ENCODE data around the gene GPC5.

Gene GPC5

GRCh38 chr13:91802957-91803356 lies 404.5 kb downstream of the GPC5 start:
- H2BK12ac ChIP-seq (ENCODE audit: low read length in 2 of 2) = no peak overlapping the region
- no peaks in the 10 kb centered on the region for H3K79me1 ChIP-seq (replicated peaks; ENCODE audit: low read length, poor library complexity, severe bottlenecking)
- H2BK15ac ChIP-seq (ENCODE audit: low read depth, poor library complexity, severe bottlenecking) = no peak overlapping the region
- no peak overlapping the region for H2AK5ac ChIP-seq (ENCODE audit: low read length, severe bottlenecking)
- H3K9me3 ChIP-seq (ENCODE audit: control insufficient read depth, low read length) = no peaks in the 10 kb centered on the region
- no peaks in the 10 kb centered on the region for H3K4me1 ChIP-seq (ENCODE audit: control insufficient read depth, insufficient read depth, low read depth, low read length)
- DNase-seq = no peak
- no peak overlapping the region for H3K9ac ChIP-seq (ENCODE audit: low read length)
- H3K14ac ChIP-seq (ENCODE audit: low read length in 2 of 2) = no peak overlapping the region
- H3K4me2 ChIP-seq (ENCODE audit: low read length, poor library complexity, severe bottlenecking) = no peak overlapping the region
- H4K91ac ChIP-seq (ENCODE audit: low read length) = no peak overlapping the region
- H3K4me3 ChIP-seq (ENCODE audit: insufficient read depth in 1 of 2, low read depth in 1 of 2, low read length in 2 of 2) = no peak overlapping the region
- no peak overlapping the region for H2BK120ac ChIP-seq (ENCODE audit: low read depth, low read length)
- H2AFZ ChIP-seq (ENCODE audit: low read depth, low read length) = no peak overlapping the region
- no peak overlapping the region for H3K4ac ChIP-seq (ENCODE audit: low read depth in 1 of 2, low read length in 2 of 2)
- no peak overlapping the region for H3K18ac ChIP-seq (ENCODE audit: low read depth in 1 of 2, low read length in 2 of 2)
- no peak overlapping the region for H2BK5ac ChIP-seq (ENCODE audit: low read depth, low read length, poor library complexity, severe bottlenecking)
- no peak overlapping the region for H3K23ac ChIP-seq (ENCODE audit: low read length in 2 of 2)
- H3K36me3 ChIP-seq (ENCODE audit: control insufficient read depth in 1 of 2, insufficient read depth in 2 of 2, low read depth in 1 of 2, low read length in 2 of 2) = no peaks in the 10 kb centered on the region
- no peaks in the 10 kb centered on the region for H3K27me3 ChIP-seq (ENCODE audit: control insufficient read depth in 1 of 2, insufficient read depth in 1 of 2, low read length in 2 of 2)
- H4K8ac ChIP-seq (ENCODE audit: low read length) = no peak overlapping the region
- H3K27ac ChIP-seq (ENCODE audit: low read length, poor library complexity, severe bottlenecking) = no peak overlapping the region

GRCh38 chr13:91804724-91805123 lies 406.3 kb downstream of the GPC5 start:
- Histone ChIP-seq H3K27ac (ENCODE audit: low read length, poor library complexity, severe bottlenecking) (no peak overlapping the region), H3K4me1 (ENCODE audit: control insufficient read depth, insufficient read depth, low read depth, low read length) (no peaks in the 10 kb centered on the region), H3K79me1 (replicated peaks; ENCODE audit: low read length, poor library complexity, severe bottlenecking) (no peaks in the 10 kb centered on the region), H3K4me3 (ENCODE audit: insufficient read depth in 1 of 2, low read depth in 1 of 2, low read length in 2 of 2) (no peak overlapping the region), H2BK12ac (ENCODE audit: low read length in 2 of 2) (no peak overlapping the region), H3K27me3 (ENCODE audit: control insufficient read depth in 1 of 2, insufficient read depth in 1 of 2, low read length in 2 of 2) (no peaks in the 10 kb centered on the region), H3K36me3 (ENCODE audit: control insufficient read depth in 1 of 2, insufficient read depth in 2 of 2, low read depth in 1 of 2, low read length in 2 of 2) (no peaks in the 10 kb centered on the region), H3K23ac (ENCODE audit: low read length in 2 of 2) (no peak overlapping the region), H3K4me2 (ENCODE audit: low read length, poor library complexity, severe bottlenecking) (no peak overlapping the region), H2BK120ac (ENCODE audit: low read depth, low read length) (no peak overlapping the region), H2AK5ac (ENCODE audit: low read length, severe bottlenecking) (no peak overlapping the region), H2AFZ (ENCODE audit: low read depth, low read length) (no peak overlapping the region), H2BK15ac (ENCODE audit: low read depth, poor library complexity, severe bottlenecking) (no peak overlapping the region), H4K91ac (ENCODE audit: low read length) (no peak overlapping the region), H3K4ac (ENCODE audit: low read depth in 1 of 2, low read length in 2 of 2) (no peak overlapping the region), H3K9me3 (ENCODE audit: control insufficient read depth, low read length) (no peaks in the 10 kb centered on the region), H3K9ac (ENCODE audit: low read length) (no peak overlapping the region), H2BK5ac (ENCODE audit: low read depth, low read length, poor library complexity, severe bottlenecking) (no peak overlapping the region), H3K18ac (ENCODE audit: low read depth in 1 of 2, low read length in 2 of 2) (no peak overlapping the region), H4K8ac (ENCODE audit: low read length) (no peak overlapping the region), H3K14ac (ENCODE audit: low read length in 2 of 2) (no peak overlapping the region)
- no peak for DNase-seq
- WGBS = no CpG with 5 or more reads among the region's 1 CpG

- Histone ChIP-seq H3K9me3 (ENCODE audit: control insufficient read depth, low read length) (no peaks in the 10 kb centered on the region), H4K8ac (ENCODE audit: low read length) (no peak overlapping the region), H3K23ac (ENCODE audit: low read length in 2 of 2) (no peak overlapping the region), H3K9ac (ENCODE audit: low read length) (no peak overlapping the region), H3K27ac (ENCODE audit: low read length, poor library complexity, severe bottlenecking) (no peak overlapping the region), H3K4me3 (ENCODE audit: insufficient read depth in 1 of 2, low read depth in 1 of 2, low read length in 2 of 2) (no peak overlapping the region), H2BK15ac (ENCODE audit: low read depth, poor library complexity, severe bottlenecking) (no peak overlapping the region), H4K91ac (ENCODE audit: low read length) (no peak overlapping the region), H2BK12ac (ENCODE audit: low read length in 2 of 2) (no peak overlapping the region), H2AFZ (ENCODE audit: low read depth, low read length) (no peak overlapping the region), H3K4ac (ENCODE audit: low read depth in 1 of 2, low read length in 2 of 2) (no peak overlapping the region), H3K4me1 (ENCODE audit: control insufficient read depth, insufficient read depth, low read depth, low read length) (no peaks in the 10 kb centered on the region), H3K4me2 (ENCODE audit: low read length, poor library complexity, severe bottlenecking) (no peak overlapping the region), H3K36me3 (ENCODE audit: control insufficient read depth in 1 of 2, insufficient read depth in 2 of 2, low read depth in 1 of 2, low read length in 2 of 2) (no peaks in the 10 kb centered on the region), H2BK120ac (ENCODE audit: low read depth, low read length) (no peak overlapping the region), H2AK5ac (ENCODE audit: low read length, severe bottlenecking) (no peak overlapping the region), H3K79me1 (replicated peaks; ENCODE audit: low read length, poor library complexity, severe bottlenecking) (no peaks in the 10 kb centered on the region), H3K27me3 (ENCODE audit: control insufficient read depth in 1 of 2, insufficient read depth in 1 of 2, low read length in 2 of 2) (no peaks in the 10 kb centered on the region), H3K18ac (ENCODE audit: low read depth in 1 of 2, low read length in 2 of 2) (no peak overlapping the region), H3K14ac (ENCODE audit: low read length in 2 of 2) (no peak overlapping the region), H2BK5ac (ENCODE audit: low read depth, low read length, poor library complexity, severe bottlenecking) (no peak overlapping the region)
- no CpG with 5 or more reads among the region's 1 CpG for WGBS
- peak; percentile 10 for DNase-seq
Measured at GRCh38 chr13:91805605-91806004, 407.2 kb downstream of the GPC5 start.

GRCh38 chr13:91809161-91809560 lies 410.7 kb downstream of the GPC5 start:
- no peaks in the 10 kb centered on the region for H3K27me3 ChIP-seq (ENCODE audit: control insufficient read depth in 1 of 2, insufficient read depth in 1 of 2, low read length in 2 of 2)

More at GRCh38 chr13:91809161-91809560, 410.7 kb downstream of the GPC5 start:
- Histone ChIP-seq H4K8ac (ENCODE audit: low read length) (no peak overlapping the region), H2AFZ (ENCODE audit: low read depth, low read length) (no peak overlapping the region), H3K18ac (ENCODE audit: low read depth in 1 of 2, low read length in 2 of 2) (no peak overlapping the region), H2BK5ac (ENCODE audit: low read depth, low read length, poor library complexity, severe bottlenecking) (no peak overlapping the region), H3K79me1 (replicated peaks; ENCODE audit: low read length, poor library complexity, severe bottlenecking) (no peaks in the 10 kb centered on the region), H3K36me3 (ENCODE audit: control insufficient read depth in 1 of 2, insufficient read depth in 2 of 2, low read depth in 1 of 2, low read length in 2 of 2) (no peaks in the 10 kb centered on the region), H2AK5ac (ENCODE audit: low read length, severe bottlenecking) (no peak overlapping the region), H3K4me1 (ENCODE audit: control insufficient read depth, insufficient read depth, low read depth, low read length) (no peaks in the 10 kb centered on the region), H3K4me2 (ENCODE audit: low read length, poor library complexity, severe bottlenecking) (no peak overlapping the region), H3K23ac (ENCODE audit: low read length in 2 of 2) (no peak overlapping the region), H2BK12ac (ENCODE audit: low read length in 2 of 2) (no peak overlapping the region), H4K91ac (ENCODE audit: low read length) (no peak overlapping the region), H2BK15ac (ENCODE audit: low read depth, poor library complexity, severe bottlenecking) (no peak overlapping the region), H3K4ac (ENCODE audit: low read depth in 1 of 2, low read length in 2 of 2) (no peak overlapping the region), H3K9me3 (ENCODE audit: control insufficient read depth, low read length) (no peaks in the 10 kb centered on the region), H3K4me3 (ENCODE audit: insufficient read depth in 1 of 2, low read depth in 1 of 2, low read length in 2 of 2) (no peak overlapping the region), H3K27ac (ENCODE audit: low read length, poor library complexity, severe bottlenecking) (no peak overlapping the region), H3K9ac (ENCODE audit: low read length) (no peak overlapping the region), H2BK120ac (ENCODE audit: low read depth, low read length) (no peak overlapping the region), H3K14ac (ENCODE audit: low read length in 2 of 2) (no peak overlapping the region)
- WGBS = 63% methylated on average over 2 of the region's 2 CpGs
- no peak for DNase-seq
